Measurements from ENCODE around the gene B4GALT1.
"Not testable (repeated sequence)": the region's sequence is repeated elsewhere in the genome, so short reads cannot be mapped to it uniquely, and the experiment has no call there.

B4GALT1 gene

GRCh38 chr9:33170464-33171415 is 3.6 kb upstream of the B4GALT1 start:
- TF ChIP-seq CTBP1 (IDR thresholded peaks at IDR 0.05; ENCODE audit: borderline replicate concordance): no peak
- peak; percentile 35 for TF ChIP-seq L3MBTL2 (conservative IDR thresholded peaks at IDR 0.05)
- no peak for DNase-seq (ENCODE audit: extremely low spot score)
- POLR2A ChIA-PET: no interaction called here
- CTCF ChIA-PET: interaction anchor here (1.1 kb wide), 1 partner anchor 63 kb away, joined by 3 read pairs; no protein-coding TSS in a partner anchor

GRCh38 chr9:33168941-33169544 is 1.9 kb upstream of the B4GALT1 start:
- TF ChIP-seq NFRKB (IDR thresholded peaks at IDR 0.05) (no peak), CTBP1 (IDR thresholded peaks at IDR 0.05; ENCODE audit: borderline replicate concordance) (no peak), BHLHE40 (IDR thresholded peaks at IDR 0.05; ENCODE audit: borderline replicate concordance) (no peak), FOXA1 (IDR thresholded peaks at IDR 0.05) (no peak), HDGF (IDR thresholded peaks at IDR 0.05; ENCODE audit: borderline replicate concordance) (no peak), ZNF384 (IDR thresholded peaks at IDR 0.05) (no peak), ELF4 (IDR thresholded peaks at IDR 0.05) (no peak), TARDBP (IDR thresholded peaks at IDR 0.05) (no peak), L3MBTL2 (conservative IDR thresholded peaks at IDR 0.05) (no peak), SUZ12 (IDR thresholded peaks at IDR 0.05) (no peak), SP1 (IDR thresholded peaks at IDR 0.05) (no peak), FOXM1 (IDR thresholded peaks at IDR 0.05; ENCODE audit: borderline replicate concordance) (no peak), LEF1 (IDR thresholded peaks at IDR 0.05; ENCODE audit: borderline replicate concordance) (no peak), ARNT (IDR thresholded peaks at IDR 0.05) (no peak), PKNOX1 (IDR thresholded peaks at IDR 0.05) (no peak), FOXK2 (IDR thresholded peaks at IDR 0.05) (no peak)
- no peak for DNase-seq (ENCODE audit: extremely low spot score)
- POLR2A ChIA-PET: interaction anchor here (1.3 kb wide), 1 partner anchor 18 kb away, joined by 3 read pairs; no protein-coding TSS in a partner anchor
- CTCF ChIA-PET: no interaction called here

GRCh38 chr9:33167972-33168461 is 881 bp upstream of the B4GALT1 start:
- TF ChIP-seq FOXK2 (IDR thresholded peaks at IDR 0.05) (no peak), CTBP1 (IDR thresholded peaks at IDR 0.05; ENCODE audit: borderline replicate concordance) (no peak), SP1 (IDR thresholded peaks at IDR 0.05) (no peak), TARDBP (IDR thresholded peaks at IDR 0.05) (no peak), ELF4 (IDR thresholded peaks at IDR 0.05) (no peak), FOXA1 (IDR thresholded peaks at IDR 0.05) (no peak), NFRKB (IDR thresholded peaks at IDR 0.05) (no peak), SUZ12 (IDR thresholded peaks at IDR 0.05) (no peak), ZNF384 (IDR thresholded peaks at IDR 0.05) (no peak), L3MBTL2 (conservative IDR thresholded peaks at IDR 0.05) (no peak), PKNOX1 (IDR thresholded peaks at IDR 0.05) (no peak)
- ChIA-PET CTCF (no interaction called here), POLR2A (interaction anchor here (0.9 to 2.8 kb wide), 4 partner anchors 16 to 123 kb away, joined by 3 to 14 read pairs (median 4); no protein-coding TSS in a partner anchor)
- no peak for DNase-seq (ENCODE audit: extremely low spot score)

GRCh38 chr9:33166231-33167083 is 679 bp downstream of the B4GALT1 start:
- ChIA-PET POLR2A (interaction anchor here (0.6 to 2.8 kb wide), 6 partner anchors 15 to 122 kb away, joined by 3 to 14 read pairs (median 4); no protein-coding TSS in a partner anchor), CTCF (no interaction called here)
- TF ChIP-seq CTBP1 (IDR thresholded peaks at IDR 0.05; ENCODE audit: borderline replicate concordance): peak; percentile 16; the same call in 1 of the 2 replicates
- TF ChIP-seq FOXA1 (IDR thresholded peaks at IDR 0.05): no peak
- DNase-seq (ENCODE audit: extremely low spot score): peak; percentile 52

GRCh38 chr9:33165263-33166151 is 1.6 kb downstream of the B4GALT1 start:
- no peak for TF ChIP-seq SP1 (IDR thresholded peaks at IDR 0.05)
- no peak for TF ChIP-seq PKNOX1 (IDR thresholded peaks at IDR 0.05)
- no peak for TF ChIP-seq ELF4 (IDR thresholded peaks at IDR 0.05)
- TF ChIP-seq HDGF (IDR thresholded peaks at IDR 0.05; ENCODE audit: borderline replicate concordance): no peak
- TF ChIP-seq BHLHE40 (IDR thresholded peaks at IDR 0.05; ENCODE audit: borderline replicate concordance): no peak
- no peak for TF ChIP-seq NFRKB (IDR thresholded peaks at IDR 0.05)
- TF ChIP-seq CTBP1 (IDR thresholded peaks at IDR 0.05; ENCODE audit: borderline replicate concordance): no peak
- no peak for TF ChIP-seq LEF1 (IDR thresholded peaks at IDR 0.05; ENCODE audit: borderline replicate concordance)
- no peak for TF ChIP-seq FOXM1 (IDR thresholded peaks at IDR 0.05; ENCODE audit: borderline replicate concordance)
- no peak for TF ChIP-seq FOXA1 (IDR thresholded peaks at IDR 0.05)
- TF ChIP-seq ZNF384 (IDR thresholded peaks at IDR 0.05): no peak
- TF ChIP-seq FOXK2 (IDR thresholded peaks at IDR 0.05): no peak
- no peak for TF ChIP-seq ARNT (IDR thresholded peaks at IDR 0.05)
- TF ChIP-seq L3MBTL2 (conservative IDR thresholded peaks at IDR 0.05): no peak
- TF ChIP-seq TARDBP (IDR thresholded peaks at IDR 0.05): no peak
- TF ChIP-seq SUZ12 (IDR thresholded peaks at IDR 0.05): no peak
- DNase-seq (ENCODE audit: extremely low spot score): no peak
- CTCF ChIA-PET: no interaction called here
- POLR2A ChIA-PET: interaction anchor here (2.8 kb wide), 1 partner anchor 14 kb away, joined by 14 read pairs; no protein-coding TSS in a partner anchor

GRCh38 chr9:33164921-33165262 is 2.2 kb downstream of the B4GALT1 start:
- POLR2A ChIA-PET; DNase-seq (ENCODE audit: extremely low spot score); CTCF ChIA-PET: not testable (repeated sequence)

All from HEK293T (cell line).